Thymus (tissue), 11 donors: ENCODE measurements around the gene SGCA. TPM values are rescaled to one million over a fixed set of nuclear protein-coding genes. Genes with fewer than 3 reads are reported as not detected.

ENCODE experiments used
- DNase-seq, 9 donors: peaks; one replicate each; pipeline ENCODE4 v3.0.0-alpha.2; 2013; ENCODE audit warnings: low spot score in 9 of 9, low read depth in 6 of 9, missing footprints in 1 of 9
- H3K27ac ChIP-seq, 2 donors: one replicate each; pipeline ENCODE4 v1.5.1; 2013; ENCODE audit warnings: control low read depth in 1 of 2, low read depth in 1 of 2, low read length in 1 of 2, mild to moderate bottlenecking in 1 of 2, moderate library complexity in 1 of 2
- H3K27me3 ChIP-seq, 2 donors: one replicate each; pipeline ENCODE4 v1.5.1; 2013; ENCODE audit warnings: low read length in 1 of 2; ENCODE audit not compliant: control insufficient read depth in 2 of 2, insufficient read depth in 1 of 2
- H3K36me3 ChIP-seq, 2 donors: one replicate each; pipeline ENCODE4 v1.5.1; 2013; ENCODE audit warnings: low read length in 1 of 2, mild to moderate bottlenecking in 1 of 2, moderate library complexity in 1 of 2; ENCODE audit not compliant: control insufficient read depth in 2 of 2, insufficient read depth in 2 of 2
- H3K4me1 ChIP-seq, 2 donors: one replicate each; pipeline ENCODE4 v1.5.1; 2013; ENCODE audit warnings: low read length in 2 of 2; ENCODE audit not compliant: control insufficient read depth in 2 of 2, insufficient read depth in 2 of 2
- H3K4me3 ChIP-seq, 2 donors: one replicate each; pipeline ENCODE4 v1.5.1; 2013; ENCODE audit warnings: low read length in 2 of 2, control low read depth in 1 of 2, mild to moderate bottlenecking in 1 of 2
- H3K9me3 ChIP-seq, 2 donors: one replicate each; pipeline ENCODE4 v1.5.1; 2013; ENCODE audit warnings: low read length in 1 of 2, mild to moderate bottlenecking in 1 of 2; ENCODE audit not compliant: control insufficient read depth in 2 of 2, insufficient read depth in 1 of 2
- WGBS: extraction: QIAGEN DNeasy Blood & Tissue Kit; methylation state at CpG from one replicate; pipeline ENCODE4 v1.1.7; 2013; 5-methylcytosine and 5-hydroxymethylcytosine counted together
- polyA plus RNA-seq: library from polyadenylated mRNA; stranded (reverse); fragments of 200-250 nt; gene quantifications from one replicate; pipeline ENCODE4 v1.2.3, GENCODE V29; 2013
- total RNA-seq: library from RNA; stranded (reverse); fragments of 120-200 nt; gene quantifications from one replicate; pipeline ENCODE4 v1.2.4, GENCODE V29; 2013
- donor health status: healthy.

The SGCA gene
- total and polyA plus RNA-seq, 2 donors = 1.7 to 5.4 TPM

GRCh38 chr17:50151041-50151936 lies 14.5 kb upstream of the SGCA start:
- Histone ChIP-seq H3K9me3 (no peaks in the 10 kb centered on the region), H3K4me1 (peaks cover 23 to 52% of the 10 kb centered on the region in 2 donors), H3K36me3 (no peaks in the 10 kb centered on the region), H3K27ac (peak overlapping the region; percentile 88 to 93), H3K4me3 (peak overlapping the region; percentile 75 to 94), H3K27me3 (peaks cover 0 to 7% of the 10 kb centered on the region in 2 donors)
- under 1% methylated on average over 39 of the region's 40 CpGs for WGBS
- DNase-seq = peak; percentile 72 to 93 (median 81)

- no peaks in the 10 kb centered on the region for H3K36me3 ChIP-seq
- H3K4me1 ChIP-seq = peaks cover 22 to 45% of the 10 kb centered on the region in 2 donors
- H3K27ac ChIP-seq = peak overlapping the region; percentile 88 to 93
- peaks cover 0 to 7% of the 10 kb centered on the region in 2 donors for H3K27me3 ChIP-seq
- 3% methylated on average over 12 of the region's 12 CpGs for WGBS
- H3K9me3 ChIP-seq = no peaks in the 10 kb centered on the region
- peak in 8 of 9 donors; percentile 62 to 88 (median 78) for DNase-seq
- H3K4me3 ChIP-seq = peak overlapping the region; percentile 75 to 94
These were observed 13.8 kb upstream of the SGCA start for GRCh38 chr17:50151937-50152547.

- H3K27me3 ChIP-seq = peaks cover 0 to 7% of the 10 kb centered on the region in 2 donors
- 92% methylated on average over 7 of the region's 7 CpGs for WGBS
- DNase-seq = no peak
- peak overlapping the region in 1 of 2 donors; percentile 52 for H3K27ac ChIP-seq
- no peaks in the 10 kb centered on the region for H3K36me3 ChIP-seq
- H3K9me3 ChIP-seq = no peaks in the 10 kb centered on the region
- no peak overlapping the region for H3K4me3 ChIP-seq
- peaks cover 15 to 38% of the 10 kb centered on the region in 2 donors for H3K4me1 ChIP-seq
These were observed 13.1 kb upstream of the SGCA start for GRCh38 chr17:50152736-50153135.

GRCh38 chr17:50153650-50154575 lies 11.9 kb upstream of the SGCA start:
- Histone ChIP-seq H3K36me3 (no peaks in the 10 kb centered on the region), H3K9me3 (no peaks in the 10 kb centered on the region), H3K27ac (peak overlapping the region in 1 of 2 donors; percentile 15), H3K27me3 (peaks cover 0 to 7% of the 10 kb centered on the region in 2 donors), H3K4me3 (no peak overlapping the region), H3K4me1 (peaks cover 11 to 28% of the 10 kb centered on the region in 2 donors)
- no peak for DNase-seq
- 89% methylated on average over 16 of the region's 16 CpGs for WGBS

GRCh38 chr17:50154604-50155003 lies 11.2 kb upstream of the SGCA start:
- H3K9me3 ChIP-seq = no peaks in the 10 kb centered on the region
- peak overlapping the region in 1 of 2 donors; percentile 15 for H3K27ac ChIP-seq
- WGBS = 50% methylated on average over 1 of the region's 1 CpG
- H3K27me3 ChIP-seq = peaks cover 0 to 2% of the 10 kb centered on the region in 2 donors
- H3K4me3 ChIP-seq = no peak overlapping the region
- no peaks in the 10 kb centered on the region for H3K36me3 ChIP-seq
- H3K4me1 ChIP-seq = peaks cover 11 to 23% of the 10 kb centered on the region in 2 donors
- no peak for DNase-seq

- Histone ChIP-seq H3K27me3 (peaks cover 0 to 2% of the 10 kb centered on the region in 2 donors), H3K4me1 (peaks cover 11 to 23% of the 10 kb centered on the region in 2 donors), H3K9me3 (no peaks in the 10 kb centered on the region), H3K27ac (no peak overlapping the region), H3K4me3 (no peak overlapping the region), H3K36me3 (no peaks in the 10 kb centered on the region)
- DNase-seq = no peak
- WGBS = 84% methylated on average over 8 of the region's 8 CpGs
These were observed 10.5 kb upstream of the SGCA start for GRCh38 chr17:50155115-50155819.

GRCh38 chr17:50157891-50158290 lies 7.9 kb upstream of the SGCA start:
- Histone ChIP-seq H3K4me3 (no peak overlapping the region), H3K27ac (no peak overlapping the region), H3K4me1 (peaks cover 5 to 22% of the 10 kb centered on the region in 2 donors), H3K9me3 (no peaks in the 10 kb centered on the region), H3K36me3 (no peaks in the 10 kb centered on the region), H3K27me3 (peaks cover 0 to 8% of the 10 kb centered on the region in 2 donors)
- no peak for DNase-seq
- 62% methylated on average over 4 of the region's 4 CpGs for WGBS
